Endometrial microvascular endothelial cells (primary cell): ENCODE data around the gene PROZ. TPM values are rescaled to one million over a fixed set of nuclear protein-coding genes. Genes with fewer than 3 reads are reported as not detected.

ENCODE experiments used
- in situ Hi-C: cut with HindIII; loops from 2 replicates; pipeline ENCODE4 v1.10.0; 2017; ENCODE audit warnings: low sequenced_read_pairs, low pct_unique_long_range_greater_than_20kb; ENCODE audit errors: inconsistent ontology term
- total RNA-seq: library from RNA; depleted of rRNA; stranded (reverse); fragments of >200 nt; gene quantifications from one replicate; pipeline ENCODE4 v1.2.3, GENCODE V29; 2015; ENCODE audit errors: inconsistent ontology term

Gene PROZ
- total RNA-seq, 1 donor from 2014 or later, result not detected

GRCh38 chr13:113167575-113167974 is 9.1 kb downstream of the PROZ start:
- in situ Hi-C loops, result no loop called here

GRCh38 chr13:113168211-113168610 is 9.8 kb downstream of the PROZ start:
- in situ Hi-C loops, result no loop called here

- in situ Hi-C loops, result no loop called here
Observed at GRCh38 chr13:113169277-113170272, 11.1 kb downstream of the PROZ start.

GRCh38 chr13:113170511-113170910 is 12.1 kb downstream of the PROZ start:
- in situ Hi-C loops, result no loop called here

- in situ Hi-C loops, result no loop called here
Observed at GRCh38 chr13:113171250-113172125, 13.0 kb downstream of the PROZ start.

GRCh38 chr13:113172419-113172926 is 14.0 kb downstream of the PROZ start:
- in situ Hi-C loops, result no loop called here

GRCh38 chr13:113176280-113176679 is 17.8 kb downstream of the PROZ start:
- in situ Hi-C loops, result no loop called here

GRCh38 chr13:113176822-113177221 is 18.4 kb downstream of the PROZ start:
- in situ Hi-C loops, result no loop called here

GRCh38 chr13:113178070-113178895 is 19.8 kb downstream of the PROZ start:
- in situ Hi-C loops, result no loop called here

- in situ Hi-C loops, result no loop called here
Observed at GRCh38 chr13:113178896-113179167, 20.4 kb downstream of the PROZ start.

- in situ Hi-C loops, result no loop called here
Observed at GRCh38 chr13:113179374-113180230, 21.2 kb downstream of the PROZ start.

GRCh38 chr13:113182046-113182445 is 23.6 kb downstream of the PROZ start:
- in situ Hi-C loops, result no loop called here

- in situ Hi-C loops, result no loop called here
Observed at GRCh38 chr13:113183450-113184129, 25.1 kb downstream of the PROZ start.

- in situ Hi-C loops, result no loop called here
Observed at GRCh38 chr13:113184568-113185440, 26.4 kb downstream of the PROZ start.

GRCh38 chr13:113186061-113186900 is 27.8 kb downstream of the PROZ start:
- in situ Hi-C loops, result no loop called here

GRCh38 chr13:113187263-113187669 is 28.8 kb downstream of the PROZ start:
- in situ Hi-C loops, result no loop called here
